ENCODE results near the gene SLCO1A2. TPM values are rescaled to one million over a fixed set of nuclear protein-coding genes. Genes with fewer than 3 reads are reported as not detected.

The SLCO1A2 gene
- total RNA-seq, 1 experiment from 2014 or later: not detected

- Mint-ChIP-seq H3K27ac (ENCODE audit: low read depth, unreplicated experiment) (no peak overlapping the region), H3K4me1 (ENCODE audit: insufficient read depth, unreplicated experiment) (no peaks in the 10 kb centered on the region), H3K36me3 (ENCODE audit: insufficient read depth, unreplicated experiment) (no peaks in the 10 kb centered on the region), H3K27me3 (ENCODE audit: insufficient read depth, unreplicated experiment) (peaks cover 25% of the 10 kb centered on the region), H3K9me3 (ENCODE audit: unreplicated experiment) (no peaks in the 10 kb centered on the region), H3K4me3 (ENCODE audit: unreplicated experiment) (no peak overlapping the region)
- DNase-seq (ENCODE audit: unreplicated experiment): no peak
- intact Hi-C loops (cut with micrococcal nuclease): no loop called here
- ChIA-PET POLR2A (no interaction called here), CTCF (no interaction called here)
- TF ChIP-seq CTCF (IDR thresholded peaks at IDR 0.05; ENCODE audit: unreplicated experiment): no peak
- BruUV-seq (replicated peaks): no TSS peak
Measured at GRCh38 chr12:21219206-21219605, 115.5 kb downstream of the SLCO1A2 start.

Other genes starting within 250 kb of the SLCO1A2 start
- gene SLCO1B1, start 203.7 kb downstream of the SLCO1A2 start, total RNA-seq (2022): not detected in 2 replicates
- not detected in 2 replicates for gene IAPP, start 38.0 kb upstream of the SLCO1A2 start, total RNA-seq (2022)
- 35.5 and 35.9 TPM in 2 replicates for gene PYROXD1, start 102.7 kb upstream of the SLCO1A2 start, total RNA-seq (2022)
- gene RECQL, start 166.7 kb upstream of the SLCO1A2 start, total RNA-seq (2022): 44.9 and 49.5 TPM in 2 replicates
- gene GOLT1B, start 166.9 kb upstream of the SLCO1A2 start, total RNA-seq (2022): 58.6 and 80.7 TPM in 2 replicates
- gene SPX, start 191.4 kb upstream of the SLCO1A2 start, total RNA-seq (2022): 154 and 203 TPM in 2 replicates